ENCODE measurements around the gene CD164L2.
"Not testable (repeated sequence)": the region's sequence is repeated elsewhere in the genome, so short reads cannot be mapped to it uniquely, and the experiment has no call there.

CD164L2 gene

GRCh38 chr1:27384797-27385196 is 1.7 kb upstream of the CD164L2 start:
- DNase-seq (ENCODE audit: low spot score), result not testable (repeated sequence)

GRCh38 chr1:27383661-27384060 is 528 bp upstream of the CD164L2 start:
- DNase-seq (ENCODE audit: low spot score), result no peak

- DNase-seq (ENCODE audit: low spot score), result no peak
Observed at GRCh38 chr1:27381969-27382762, 967 bp downstream of the CD164L2 start.

GRCh38 chr1:27380766-27381733 is 2.1 kb downstream of the CD164L2 start:
- DNase-seq (ENCODE audit: low spot score), result no peak

GRCh38 chr1:27380224-27380623 is 2.9 kb downstream of the CD164L2 start:
- no peak for DNase-seq (ENCODE audit: low spot score)

- DNase-seq (ENCODE audit: low spot score), result no peak
Observed at GRCh38 chr1:27379564-27380122, 3.5 kb downstream of the CD164L2 start.

GRCh38 chr1:27377760-27378495 is 5.2 kb downstream of the CD164L2 start:
- DNase-seq (ENCODE audit: low spot score), result no peak

- DNase-seq (ENCODE audit: low spot score), result no peak
Observed at GRCh38 chr1:27374362-27375086, 8.6 kb downstream of the CD164L2 start, which contains the start of gene FCN3. Gene FCN3, minus strand, starts transcription at chr1:27374824. Its CDS starts 6 bp downstream, at chr1:27374818.

GRCh38 chr1:27372808-27373690 is 10.1 kb downstream of the CD164L2 start:
- DNase-seq (ENCODE audit: low spot score), result peak; percentile 76

- DNase-seq (ENCODE audit: low spot score), result no peak
Observed at GRCh38 chr1:27372022-27372807, 10.9 kb downstream of the CD164L2 start.

- DNase-seq (ENCODE audit: low spot score), result no peak
Observed at GRCh38 chr1:27368869-27369582, 14.1 kb downstream of the CD164L2 start.

- no peak for DNase-seq (ENCODE audit: low spot score)
Observed at GRCh38 chr1:27367160-27367650, 15.9 kb downstream of the CD164L2 start.

- DNase-seq (ENCODE audit: low spot score), result peak; percentile 85
Observed at GRCh38 chr1:27366411-27367159, 16.5 kb downstream of the CD164L2 start, which contains the start of gene MAP3K6. Gene MAP3K6, minus strand, starts transcription at chr1:27366961. Its CDS starts 364 bp downstream, at chr1:27366597.

- peak; percentile 75 for DNase-seq (ENCODE audit: low spot score)
Observed at GRCh38 chr1:27366113-27366410, 17.1 kb downstream of the CD164L2 start.

GRCh38 chr1:27365372-27366112 is 17.6 kb downstream of the CD164L2 start:
- DNase-seq (ENCODE audit: low spot score), result peak; percentile 89

- DNase-seq (ENCODE audit: low spot score), result no peak
Observed at GRCh38 chr1:27364696-27365371, 18.3 kb downstream of the CD164L2 start.

Data from iPS-NIHi11 (cell line).